Measurements from ENCODE around the gene PDAP1. TPM values are rescaled to one million over a fixed set of nuclear protein-coding genes. Genes with fewer than 3 reads are reported as not detected.

The PDAP1 gene
- total RNA-seq, 1 experiment from 2014 or later: 150 TPM

DNA sequence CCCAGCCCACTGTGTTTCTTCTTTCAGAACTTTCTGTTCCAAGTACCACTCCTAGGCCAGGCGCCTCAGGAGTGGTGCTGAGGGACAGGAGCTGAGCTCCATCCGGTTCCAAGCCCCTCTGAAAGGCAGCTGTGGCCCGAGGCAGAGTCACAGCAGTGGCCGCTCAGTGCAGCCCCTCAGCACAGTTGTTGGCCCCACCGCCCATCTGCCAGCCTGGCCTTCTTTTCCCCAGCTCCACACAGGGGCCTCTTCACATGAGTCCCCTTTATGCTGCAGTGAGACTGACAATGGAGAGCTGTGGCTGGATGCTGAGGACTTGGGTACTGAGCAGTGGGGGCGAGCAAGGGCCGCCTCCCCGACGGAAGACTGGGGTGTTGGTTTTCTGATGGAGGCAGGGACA lies 9.9 kb upstream of the PDAP1 start:
- peaks cover 7% of the 10 kb centered on the region in 2 experiments for H3K4me1 Mint-ChIP-seq
- no peak overlapping the region for H3K9ac ChIP-seq (ENCODE audit: extremely low read depth, insufficient read length, low read length)

More for the DNA sequence above, 9.9 kb upstream of the PDAP1 start:
- peaks cover 50 to 89% (median 82%) of the 10 kb centered on the region in 3 experiments; a peak in 6 of 7 replicates for H3K36me3 Mint-ChIP-seq (ENCODE audit: insufficient read depth in 1 of 3, low read depth in 3 of 3)
- H3K27me3 ChIP-seq (ENCODE audit: insufficient read depth, low read length): no peaks in the 10 kb centered on the region
- no peaks in the 10 kb centered on the region for H3K9me3 ChIP-seq (ENCODE audit: control insufficient read depth, low read depth, low read length)
- no peaks in the 10 kb centered on the region for H3K23me2 ChIP-seq (ENCODE audit: insufficient read length, low read depth, low read length, poor library complexity, severe bottlenecking)
- H2AFZ ChIP-seq (ENCODE audit: low read length): no peak overlapping the region
- no peak overlapping the region for H2AK5ac ChIP-seq (ENCODE audit: insufficient read length, low read length)
- no peak overlapping the region for H4K8ac ChIP-seq (replicated peaks; ENCODE audit: insufficient read length, low read depth, low read length)
- no peak for TF ChIP-seq CTCF (conservative IDR thresholded peaks at IDR 0.05)
- no peak overlapping the region for H3K4ac ChIP-seq (ENCODE audit: low read depth, low read length)
- H3K79me1 ChIP-seq (ENCODE audit: insufficient read depth, low read depth, low read length, poor library complexity, severe bottlenecking): no peaks in the 10 kb centered on the region
- no peak overlapping the region for H4K5ac ChIP-seq (ENCODE audit: insufficient read length, low read depth, low read length)
- DNase-seq: no peak
- peaks cover 3 to 5% of the 10 kb centered on the region in 2 experiments; a peak in 2 of 5 replicates for H3K9me3 Mint-ChIP-seq
- H2BK12ac ChIP-seq (ENCODE audit: insufficient read length, low read depth, low read length): no peak overlapping the region
- H3K18ac ChIP-seq (ENCODE audit: insufficient read length, low read depth, low read length): no peak overlapping the region
- no peak overlapping the region; a peak in 1 of 5 replicates for H3K4me3 Mint-ChIP-seq
- H3K27me3 Mint-ChIP-seq (ENCODE audit: low read depth): no peaks in the 10 kb centered on the region
- H2BK20ac ChIP-seq (ENCODE audit: low read depth, low read length, poor library complexity, severe bottlenecking): no peak overlapping the region
- no peak overlapping the region for H3K14ac ChIP-seq (ENCODE audit: insufficient read depth, low read length)
- H3K27ac Mint-ChIP-seq: no peak overlapping the region
- no peak overlapping the region for H3K27ac ChIP-seq (ENCODE audit: insufficient read length, low read depth, low read length)
- H3K79me2 ChIP-seq (ENCODE audit: insufficient read depth, low read length): no peaks in the 10 kb centered on the region
- no peak overlapping the region for H3K56ac ChIP-seq (ENCODE audit: insufficient read length, low read depth, low read length)
- H3T11ph ChIP-seq (ENCODE audit: low read length): no peak overlapping the region
- no peak overlapping the region for H2BK15ac ChIP-seq (ENCODE audit: low read depth, low read length)
- H2BK120ac ChIP-seq (ENCODE audit: low read depth, low read length, poor library complexity, severe bottlenecking): no peak overlapping the region
- H3K23ac ChIP-seq (ENCODE audit: insufficient read length, low read depth, low read length): no peak overlapping the region
- no peak overlapping the region for H4K91ac ChIP-seq (ENCODE audit: insufficient read length, low read depth, low read length)
- H2BK5ac ChIP-seq (ENCODE audit: insufficient read length, low read length): no peak overlapping the region
- peaks cover 3% of the 10 kb centered on the region for H4K20me1 ChIP-seq (ENCODE audit: control insufficient read depth, insufficient read depth, insufficient read length)
- no peaks in the 10 kb centered on the region for H3K4me1 ChIP-seq (ENCODE audit: insufficient read depth, low read length)
- whole genome bisulfite sequencing (ENCODE audit: extremely low coverage, insufficient read length, low lambda C conversion rate): no CpG with 5 or more reads among the region's 9 CpGs
- H3K4me2 ChIP-seq (ENCODE audit: insufficient read depth, insufficient read length, low read length): no peak overlapping the region

Data from H9 (cell line).